NCI-H1694 (cell line): Measurements from ENCODE around the gene MEF2D.

ENCODE experiments used
- DNase-seq: peaks from one replicate; lab custom pipeline; 2025; lab: John Stamatoyannopoulos, UW

MEF2D gene

DNA sequence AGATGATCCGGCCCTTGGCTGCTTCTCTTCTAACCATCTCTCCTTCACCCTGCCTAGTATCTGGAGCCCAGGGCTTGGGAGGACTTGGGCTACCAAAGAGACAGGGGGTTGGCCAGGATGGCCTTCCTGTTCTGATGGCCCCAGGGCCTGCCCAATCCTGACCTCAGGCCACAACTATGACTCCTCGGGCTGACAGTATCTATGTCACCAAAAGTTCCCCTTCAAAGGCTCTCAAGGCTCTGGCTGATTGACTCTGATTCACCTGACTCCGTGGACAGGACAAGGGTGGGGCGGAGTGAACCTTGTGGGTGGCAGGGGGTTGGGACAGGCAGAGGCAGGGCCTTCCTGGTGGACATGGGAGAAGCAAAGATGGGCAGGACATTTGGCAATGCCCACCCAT, 12.7 kb downstream of the MEF2D start:
- DNase-seq = no peak

DNA sequence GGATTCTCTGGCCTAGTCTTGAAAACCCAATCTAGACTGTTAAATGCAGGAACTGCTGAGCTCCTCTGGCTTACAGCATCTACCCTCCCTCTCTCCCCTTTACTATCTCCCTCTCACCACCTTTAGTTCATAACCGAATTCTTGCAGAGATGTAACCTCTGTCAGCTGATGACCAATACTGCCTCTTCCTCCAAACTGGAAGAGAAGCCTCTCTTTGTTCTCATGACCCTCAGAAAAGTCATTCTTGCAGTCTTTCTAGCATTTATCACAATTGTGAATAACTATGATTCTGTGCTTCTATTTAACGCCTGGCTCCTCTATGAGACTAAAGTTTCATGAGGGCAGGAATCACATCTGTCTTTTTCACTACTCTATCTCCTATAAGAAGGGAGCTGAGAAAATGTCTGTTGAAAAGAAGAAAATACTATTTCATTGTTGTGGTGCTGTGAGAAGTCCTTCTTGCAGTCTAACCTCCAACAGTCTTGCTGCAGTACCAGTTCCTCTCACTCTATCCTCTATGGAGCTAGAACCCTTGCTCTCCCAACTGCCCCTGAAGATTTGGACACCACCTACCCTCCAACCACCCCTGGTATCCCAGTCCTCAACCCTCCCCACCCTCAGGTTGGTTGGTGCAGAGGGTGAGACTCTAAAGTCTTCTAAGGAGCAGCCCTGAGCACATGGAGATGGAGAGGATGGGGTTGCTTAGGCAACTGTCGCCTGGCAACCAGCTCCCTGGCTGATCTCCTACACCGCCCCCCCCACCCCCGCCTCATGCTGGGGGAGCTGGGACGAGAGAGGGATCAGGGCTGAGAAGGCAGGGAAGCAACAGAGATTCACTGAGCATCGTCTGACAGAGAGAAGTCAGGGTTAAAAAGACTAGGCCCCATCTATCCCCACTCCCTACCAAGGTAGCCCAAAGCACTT, 13.9 kb downstream of the MEF2D start:
- no peak for DNase-seq

- no peak for DNase-seq
Measured at GRCh38 chr1:156485984-156486383, 14.6 kb downstream of the MEF2D start.

- DNase-seq = no peak
Measured at GRCh38 chr1:156484480-156485058, 16.0 kb downstream of the MEF2D start.

DNA sequence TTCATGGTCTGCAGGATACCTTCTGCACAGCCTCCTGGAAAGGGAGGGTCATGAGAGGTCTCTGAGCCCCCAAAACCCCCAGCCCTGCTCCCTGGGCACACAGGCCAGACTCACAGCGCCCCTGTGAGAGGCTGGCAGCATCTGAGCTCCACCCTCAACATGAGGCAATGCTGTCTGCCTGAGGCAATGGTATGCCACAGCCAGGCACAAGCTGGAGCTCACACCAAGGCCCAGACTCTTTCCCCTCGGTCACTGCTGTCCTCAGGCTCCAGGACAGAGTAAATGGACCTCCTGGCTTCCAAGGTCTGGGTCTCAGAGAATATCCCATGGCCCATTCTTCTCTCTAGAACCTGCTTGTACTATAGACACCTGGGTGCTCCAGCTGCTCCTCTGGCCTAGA, 17.2 kb downstream of the MEF2D start:
- DNase-seq = no peak

- no peak for DNase-seq
Measured at GRCh38 chr1:156482276-156482675, 18.3 kb downstream of the MEF2D start.

DNA sequence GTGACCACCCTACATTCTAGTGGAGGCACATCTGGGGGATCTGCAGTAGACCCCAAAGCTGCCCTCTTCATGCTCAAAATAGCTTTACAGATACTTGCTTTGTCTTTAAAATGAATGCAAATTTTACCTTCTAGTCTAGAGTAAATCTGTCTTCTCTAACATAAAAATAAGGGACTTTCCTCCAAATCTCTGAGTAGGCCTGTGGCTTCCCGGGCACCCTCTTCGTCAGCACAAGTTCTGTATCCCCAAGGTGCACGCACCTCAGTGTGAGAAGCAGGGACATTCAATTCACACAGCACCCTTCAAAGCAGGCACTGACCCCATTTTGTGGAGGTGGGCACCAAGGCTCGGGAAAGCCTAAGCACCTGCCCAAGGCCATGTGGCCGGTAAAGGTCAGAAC, 19.0 kb downstream of the MEF2D start:
- no peak for DNase-seq

DNA sequence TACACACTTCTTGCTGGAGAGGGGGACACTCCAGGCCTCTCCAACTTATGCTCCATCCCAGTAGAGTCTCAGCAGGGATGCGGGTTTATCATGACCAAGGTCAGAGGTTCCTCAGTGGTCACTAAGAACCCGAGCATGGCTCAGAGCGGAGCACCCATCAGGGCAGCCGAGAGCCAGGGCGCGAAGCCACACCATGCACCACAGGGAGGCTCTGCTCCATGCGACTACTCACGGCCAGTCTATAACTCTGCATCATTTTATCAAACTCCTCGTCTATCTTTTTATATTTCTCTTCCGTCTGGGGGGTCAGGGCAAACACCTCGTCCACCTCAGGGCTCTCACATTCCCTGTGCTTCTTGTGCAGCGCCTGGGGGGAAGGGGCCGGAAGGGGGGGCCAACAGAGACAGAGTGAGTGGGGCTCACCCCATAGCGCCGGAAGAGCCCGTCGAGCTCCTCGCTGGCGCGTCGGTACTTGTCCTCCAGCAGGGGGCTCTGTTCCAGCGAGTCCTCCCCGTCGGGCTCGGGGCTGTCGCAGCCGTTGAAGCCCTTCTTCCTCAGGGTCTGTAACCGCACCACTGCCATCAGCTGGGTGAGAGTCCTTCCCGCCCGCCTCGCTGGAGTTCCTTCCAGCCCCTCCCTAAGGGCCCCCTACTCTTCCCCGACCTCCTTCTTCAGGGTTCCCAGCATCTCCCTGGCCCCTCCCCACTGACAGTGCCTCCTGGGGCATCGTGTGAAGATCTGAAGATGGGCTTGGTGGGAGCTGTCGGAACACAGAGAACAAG, 20.0 kb downstream of the MEF2D start:
- peak; percentile 62 for DNase-seq

- DNase-seq = no peak
Measured at GRCh38 chr1:156480016-156480370, 20.6 kb downstream of the MEF2D start.

- no peak for DNase-seq
Measured at GRCh38 chr1:156479093-156480015, 21.2 kb downstream of the MEF2D start.

- DNase-seq = no peak
Measured at GRCh38 chr1:156478250-156478627, 22.3 kb downstream of the MEF2D start.

DNA sequence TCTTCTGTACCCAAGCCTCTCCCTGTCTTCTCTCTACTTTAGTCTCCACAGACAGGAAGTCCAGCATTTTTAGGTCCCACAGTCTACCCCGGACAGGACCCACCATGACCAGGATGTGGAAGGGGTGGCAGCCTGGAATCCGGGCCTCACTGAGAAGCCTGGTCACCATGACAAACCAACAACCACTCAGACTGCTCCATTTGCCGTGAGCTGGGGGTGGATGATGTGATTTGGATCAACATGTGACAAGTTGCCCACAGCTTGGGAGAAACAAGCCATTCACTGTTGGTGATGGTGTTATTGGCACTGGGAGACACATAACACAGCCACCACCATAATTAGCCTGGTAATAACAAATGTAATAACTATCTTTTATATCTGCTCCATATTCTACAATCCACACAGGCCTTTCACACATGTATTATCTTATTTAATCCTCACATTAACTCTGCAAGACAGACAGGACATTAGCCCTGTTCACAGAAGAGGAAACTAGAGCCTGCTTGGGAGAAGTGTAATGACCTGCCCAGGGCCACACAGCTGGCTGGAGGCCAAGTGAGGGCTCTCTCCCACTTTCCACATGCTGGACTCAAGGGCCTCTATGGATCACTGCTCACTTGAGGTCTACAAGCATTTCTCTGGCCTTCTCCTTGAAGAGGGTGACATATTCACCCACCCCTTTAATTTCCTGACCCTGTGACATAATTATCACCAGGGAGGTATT, 22.9 kb downstream of the MEF2D start:
- no peak for DNase-seq

DNA sequence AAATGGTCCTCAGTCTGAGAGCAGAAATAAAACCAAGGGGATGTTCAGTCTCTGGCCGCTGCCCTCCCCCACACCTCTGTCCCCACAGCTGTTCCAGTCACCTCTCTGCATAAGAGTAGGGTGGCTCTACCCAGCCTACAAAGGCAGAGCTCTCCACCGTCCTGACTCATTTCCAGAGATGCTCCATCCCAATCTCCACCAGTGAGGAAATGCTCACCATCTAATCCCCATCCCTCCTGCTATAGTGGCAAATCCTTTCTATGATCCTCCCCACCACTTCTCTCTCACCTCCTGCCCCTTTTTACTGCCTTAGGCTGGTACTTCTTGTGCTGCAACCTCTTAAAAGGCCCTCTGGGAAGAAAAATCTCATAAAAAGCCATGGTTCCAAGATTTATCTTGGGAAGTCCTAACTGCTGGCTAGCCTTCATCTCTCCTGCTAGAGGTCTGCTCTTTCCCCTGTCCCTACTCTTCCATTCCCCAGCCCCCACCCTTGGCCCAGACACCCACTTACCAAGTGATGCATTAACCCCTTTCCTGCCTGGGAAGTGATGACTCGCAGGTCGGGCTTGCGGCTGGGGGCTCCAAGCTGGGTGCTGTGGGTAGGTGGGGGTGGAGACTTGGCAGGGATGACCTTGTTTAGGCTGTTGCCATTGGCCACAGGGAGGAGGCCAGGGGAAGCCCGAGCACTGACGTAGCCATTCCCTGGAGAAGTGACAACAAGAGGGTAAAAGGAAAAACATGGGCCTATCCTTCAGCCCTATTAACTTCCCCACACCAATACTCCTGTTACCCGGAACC, 23.9 kb downstream of the MEF2D start:
- no peak for DNase-seq

DNA sequence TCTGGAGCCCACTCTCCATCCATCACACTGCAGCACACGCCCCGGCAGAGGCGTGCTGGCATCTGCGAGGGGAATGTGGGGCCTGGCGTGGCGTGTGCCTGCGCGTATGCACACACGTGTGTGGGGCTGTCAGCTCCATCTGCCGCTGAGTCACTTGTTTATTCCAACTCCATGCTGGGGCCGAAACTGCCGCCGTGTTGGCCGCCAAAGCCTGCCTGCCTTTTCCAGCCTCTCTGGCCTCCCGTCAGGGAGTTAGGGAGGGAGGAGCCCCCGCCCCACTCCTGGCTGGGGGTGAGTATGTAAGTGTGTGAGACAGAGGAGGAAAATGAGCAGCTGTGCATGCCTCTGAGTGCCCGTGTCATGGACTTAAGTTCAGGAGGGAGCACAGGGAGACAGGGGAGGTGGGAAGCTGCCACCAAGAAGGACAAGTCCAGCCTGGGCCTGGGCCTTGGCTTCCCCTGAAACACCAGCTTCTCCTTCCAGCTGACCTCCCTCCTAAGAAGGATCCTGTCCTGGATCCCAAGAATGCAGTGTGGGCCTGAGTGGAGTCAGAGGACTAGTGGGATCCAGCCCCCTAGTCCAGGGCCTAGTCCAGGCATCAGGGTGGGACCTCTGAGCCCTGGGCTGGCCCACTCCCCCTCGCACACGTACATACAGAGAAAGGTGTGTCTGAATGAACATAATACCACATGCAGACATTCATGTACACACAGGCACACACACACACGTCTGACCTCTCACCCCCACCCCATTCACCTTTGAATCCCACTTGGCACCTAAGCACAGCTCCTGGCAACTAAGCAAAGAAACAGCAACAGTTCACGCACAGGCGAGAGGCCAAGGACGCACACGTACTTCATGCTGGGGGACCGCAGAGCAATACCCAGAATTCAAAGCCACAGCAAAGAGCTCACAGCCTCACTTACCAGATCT, 24.7 kb downstream of the MEF2D start:
- DNase-seq = peak; percentile 79

GRCh38 chr1:156474966-156475365, 25.6 kb downstream of the MEF2D start:
- DNase-seq = no peak

DNA sequence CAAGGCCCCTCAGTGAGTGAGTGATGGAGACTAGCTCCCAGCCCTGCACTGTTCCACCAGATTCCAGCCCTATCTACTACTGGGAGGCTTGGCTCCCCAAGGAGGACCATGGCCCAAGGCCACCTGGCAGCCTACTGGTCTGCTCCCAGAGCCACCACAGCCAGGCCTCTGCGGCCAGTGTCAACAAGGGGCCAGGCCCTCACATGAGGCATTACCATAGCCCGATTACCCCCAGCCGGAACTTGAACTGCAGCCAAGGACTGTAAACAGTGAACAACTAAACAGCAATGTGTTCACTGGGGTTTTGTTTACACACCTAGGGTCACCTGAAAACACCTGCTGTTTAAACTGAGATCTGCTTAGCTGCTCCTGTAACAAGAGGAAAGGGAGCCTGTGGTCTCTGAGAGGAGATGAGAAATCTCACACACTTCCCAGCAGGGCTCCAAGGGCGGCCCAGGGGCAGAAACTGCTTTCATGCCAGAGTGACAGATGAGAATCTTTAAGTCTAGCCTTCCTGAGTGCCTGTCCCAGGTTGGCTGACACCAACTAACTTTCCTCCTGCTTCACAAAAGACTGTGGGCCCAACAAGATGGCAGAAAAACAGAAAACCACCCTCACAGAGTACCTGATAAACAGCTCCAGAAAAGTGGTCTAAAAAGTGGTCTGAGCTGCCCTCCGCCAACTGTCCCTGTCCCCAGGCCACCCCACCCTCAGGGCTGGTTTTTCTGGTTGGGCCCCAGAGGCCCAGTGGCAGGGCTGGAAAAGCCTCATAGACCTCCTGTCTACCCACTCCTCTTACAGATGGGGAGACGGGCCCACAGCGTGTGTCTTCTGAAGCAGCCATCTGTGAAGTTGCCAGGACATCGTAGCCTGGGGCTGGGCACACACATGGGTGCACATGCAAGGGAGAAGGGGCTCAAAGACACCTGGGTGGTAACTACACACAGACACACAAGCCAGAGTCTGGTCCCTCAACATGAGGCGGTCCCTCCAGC, 28.8 kb downstream of the MEF2D start:
- DNase-seq = no peak

GRCh38 chr1:156470473-156470872, 30.1 kb downstream of the MEF2D start:
- no peak for DNase-seq
